ENCODE data around the gene FTCDNL1. TPM values are rescaled to one million over a fixed set of nuclear protein-coding genes. Genes with fewer than 3 reads are reported as not detected.

FTCDNL1 gene
- total and polyA plus RNA-seq, 9 of the 15 experiments (the other 6 are each of a cell fraction or from before 2014, with no cell fraction given) = 0.13 to 0.58 (median 0.32) TPM

GRCh38 chr2:199865905-199866304, 14.9 kb upstream of the FTCDNL1 start:
- no peak overlapping the region for H3K9ac ChIP-seq (ENCODE audit: insufficient read depth in 1 of 2, low read depth in 2 of 2, low read length in 2 of 2)
- ATAC-seq = no peak
- no peak for DNase-seq (ENCODE audit: extremely low read depth in 1 of 4, low spot score in 3 of 4)
- H3K79me2 ChIP-seq (ENCODE audit: control insufficient read depth, insufficient read depth, low read length) = no peaks in the 10 kb centered on the region
- H3K27me3 ChIP-seq (ENCODE audit: control insufficient read depth in 2 of 2, insufficient read depth in 2 of 2, low read length in 2 of 2) = no peaks in the 10 kb centered on the region
- H2AFZ ChIP-seq (ENCODE audit: low read depth, low read length) = no peak overlapping the region
- H3K4me1 ChIP-seq (replicated peaks in 1 of 2; ENCODE audit: control insufficient read depth in 2 of 2, insufficient read depth in 2 of 2, low read length in 2 of 2) = no peaks in the 10 kb centered on the region
- no peak for TF ChIP-seq ZNF224 (CRISPR knock-in tag; IDR thresholded peaks at IDR 0.05)
- TF ChIP-seq NR3C1 (CRISPR knock-in tag; IDR thresholded peaks at IDR 0.05) = no peak
- no peak for TF ChIP-seq ZNF668 (CRISPR knock-in tag; IDR thresholded peaks at IDR 0.05)
- no peak for TF ChIP-seq NCOR1 (IDR thresholded peaks at IDR 0.05)
- TF ChIP-seq, protein P1, sequence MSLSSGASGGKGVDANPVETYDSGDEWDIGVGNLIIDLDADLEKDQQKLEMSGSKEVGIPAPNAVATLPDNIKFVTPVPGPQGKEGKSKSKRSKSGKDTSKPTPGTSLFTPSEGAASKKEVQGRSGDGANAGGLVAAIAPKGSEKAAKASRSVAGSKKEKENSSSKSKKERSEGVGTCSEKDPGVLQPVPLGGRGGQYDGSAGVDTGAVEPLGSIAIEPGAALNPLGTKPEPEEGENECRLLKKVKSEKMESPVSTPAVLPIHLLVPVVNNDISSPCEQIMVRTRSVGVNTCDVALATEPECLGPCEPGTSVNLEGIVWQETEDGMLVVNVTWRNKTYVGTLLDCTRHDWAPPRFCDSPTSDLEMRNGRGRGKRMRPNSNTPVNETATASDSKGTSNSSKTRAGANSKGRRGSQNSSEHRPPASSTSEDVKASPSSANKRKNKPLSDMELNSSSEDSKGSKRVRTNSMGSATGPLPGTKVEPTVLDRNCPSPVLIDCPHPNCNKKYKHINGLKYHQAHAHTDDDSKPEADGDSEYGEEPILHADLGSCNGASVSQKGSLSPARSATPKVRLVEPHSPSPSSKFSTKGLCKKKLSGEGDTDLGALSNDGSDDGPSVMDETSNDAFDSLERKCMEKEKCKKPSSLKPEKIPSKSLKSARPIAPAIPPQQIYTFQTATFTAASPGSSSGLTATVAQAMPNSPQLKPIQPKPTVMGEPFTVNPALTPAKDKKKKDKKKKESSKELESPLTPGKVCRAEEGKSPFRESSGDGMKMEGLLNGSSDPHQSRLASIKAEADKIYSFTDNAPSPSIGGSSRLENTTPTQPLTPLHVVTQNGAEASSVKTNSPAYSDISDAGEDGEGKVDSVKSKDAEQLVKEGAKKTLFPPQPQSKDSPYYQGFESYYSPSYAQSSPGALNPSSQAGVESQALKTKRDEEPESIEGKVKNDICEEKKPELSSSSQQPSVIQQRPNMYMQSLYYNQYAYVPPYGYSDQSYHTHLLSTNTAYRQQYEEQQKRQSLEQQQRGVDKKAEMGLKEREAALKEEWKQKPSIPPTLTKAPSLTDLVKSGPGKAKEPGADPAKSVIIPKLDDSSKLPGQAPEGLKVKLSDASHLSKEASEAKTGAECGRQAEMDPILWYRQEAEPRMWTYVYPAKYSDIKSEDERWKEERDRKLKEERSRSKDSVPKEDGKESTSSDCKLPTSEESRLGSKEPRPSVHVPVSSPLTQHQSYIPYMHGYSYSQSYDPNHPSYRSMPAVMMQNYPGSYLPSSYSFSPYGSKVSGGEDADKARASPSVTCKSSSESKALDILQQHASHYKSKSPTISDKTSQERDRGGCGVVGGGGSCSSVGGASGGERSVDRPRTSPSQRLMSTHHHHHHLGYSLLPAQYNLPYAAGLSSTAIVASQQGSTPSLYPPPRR (CRISPR knock-in tag; IDR thresholded peaks at IDR 0.05; ENCODE audit: borderline replicate concordance) = no peak
- TF ChIP-seq SP1 (CRISPR knock-in tag; IDR thresholded peaks at IDR 0.05) = no peak
- no peak for TF ChIP-seq E2F4 (CRISPR knock-in tag; IDR thresholded peaks at IDR 0.05; ENCODE audit: low read depth)
- no peak for TF ChIP-seq ZNF133 (CRISPR knock-in tag; IDR thresholded peaks at IDR 0.05)
- no peak for TF ChIP-seq MCM2 (IDR thresholded peaks at IDR 0.05; ENCODE audit: low read depth)
- no peak for TF ChIP-seq CAMTA2 (CRISPR knock-in tag; conservative IDR thresholded peaks at IDR 0.05)
- TF ChIP-seq ZNF830 (CRISPR knock-in tag; IDR thresholded peaks at IDR 0.05) = no peak
- TF ChIP-seq ZNF551 (CRISPR knock-in tag; IDR thresholded peaks at IDR 0.05) = no peak
- TF ChIP-seq TCF7L2 (IDR thresholded peaks at IDR 0.05; ENCODE audit: low read depth, low read length) = no peak
- TF ChIP-seq NONO (IDR thresholded peaks at IDR 0.05; ENCODE audit: low read depth in 2 of 2, low read length in 1 of 2) = no peak
- no peak for TF ChIP-seq KLF1 (tag; IDR thresholded peaks at IDR 0.05)
- TF ChIP-seq ZNF696 (CRISPR knock-in tag; conservative IDR thresholded peaks at IDR 0.05) = no peak
- no peak for TF ChIP-seq MEIS2 (IDR thresholded peaks at IDR 0.05; ENCODE audit: partially characterized antibody)
- TF ChIP-seq, protein P2, sequence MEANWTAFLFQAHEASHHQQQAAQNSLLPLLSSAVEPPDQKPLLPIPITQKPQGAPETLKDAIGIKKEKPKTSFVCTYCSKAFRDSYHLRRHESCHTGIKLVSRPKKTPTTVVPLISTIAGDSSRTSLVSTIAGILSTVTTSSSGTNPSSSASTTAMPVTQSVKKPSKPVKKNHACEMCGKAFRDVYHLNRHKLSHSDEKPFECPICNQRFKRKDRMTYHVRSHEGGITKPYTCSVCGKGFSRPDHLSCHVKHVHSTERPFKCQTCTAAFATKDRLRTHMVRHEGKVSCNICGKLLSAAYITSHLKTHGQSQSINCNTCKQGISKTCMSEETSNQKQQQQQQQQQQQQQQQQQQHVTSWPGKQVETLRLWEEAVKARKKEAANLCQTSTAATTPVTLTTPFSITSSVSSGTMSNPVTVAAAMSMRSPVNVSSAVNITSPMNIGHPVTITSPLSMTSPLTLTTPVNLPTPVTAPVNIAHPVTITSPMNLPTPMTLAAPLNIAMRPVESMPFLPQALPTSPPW (CRISPR knock-in tag; IDR thresholded peaks at IDR 0.05) = no peak
- FAIRE-seq = no peak
- H3K36me3 ChIP-seq (ENCODE audit: control insufficient read depth, insufficient read depth, low read length) = no peaks in the 10 kb centered on the region
- ChIA-PET POLR2A (no interaction called here), CTCF (ENCODE audit: low intra/inter-chr PET ratio) (no interaction called here)
- 2% methylated on average over 4 of the region's 4 CpGs for WGBS (ENCODE audit: insufficient coverage, low coverage, missing lambda C conversion rate)
- in situ Hi-C loops (cut with MboI) (no loop called here), intact Hi-C loops (cut with micrococcal nuclease) (no loop called here)
- H3K4me3 ChIP-seq = no peak overlapping the region
- no peaks in the 10 kb centered on the region for H3K9me3 ChIP-seq (replicated peaks; ENCODE audit: control insufficient read depth, insufficient read depth, low read depth, low read length)
- H3K4me2 ChIP-seq (ENCODE audit: insufficient read depth, low read length) = no peak overlapping the region
- H3K27ac ChIP-seq (ENCODE audit: extremely low read depth, low read depth, low read length) = no peak overlapping the region
- no peaks in the 10 kb centered on the region for H4K20me1 ChIP-seq (replicated peaks; ENCODE audit: control insufficient read depth, insufficient read depth, low read length)
- H3K9me1 ChIP-seq (ENCODE audit: control insufficient read depth, insufficient read depth, low read length) = no peaks in the 10 kb centered on the region
- no TSS peak for BruUV-seq (replicated peaks)

Data from K562 (cell line).